H9 (cell line): Measurements from ENCODE around the gene CD320. TPM values are rescaled to one million over a fixed set of nuclear protein-coding genes. Genes with fewer than 3 reads are reported as not detected.

Experiments
- DNase-seq: peaks from one replicate; pipeline ENCODE4 v3.0.0-alpha.2; 2017
- H2AFZ ChIP-seq: one replicate; pipeline ENCODE4 v1.6.1; 2013; ENCODE audit warnings: mild to moderate bottlenecking, low read length, control low read depth, moderate library complexity
- H2AK5ac ChIP-seq: 2 replicates; pipeline ENCODE4 v1.6.1; 2013; ENCODE audit warnings: low read length, control low read depth, mixed read lengths; ENCODE audit not compliant: insufficient read length
- H2BK120ac ChIP-seq: one replicate; pipeline ENCODE4 v1.6.1; 2013; ENCODE audit warnings: low read depth, mild to moderate bottlenecking, low read length, control low read depth, inconsistent platforms; ENCODE audit not compliant: poor library complexity, severe bottlenecking
- H2BK12ac ChIP-seq: 2 replicates; pipeline ENCODE4 v1.6.1; 2013; ENCODE audit warnings: low read length, control low read depth, mixed read lengths, low read depth; ENCODE audit not compliant: insufficient read length
- H2BK15ac ChIP-seq: 2 replicates; pipeline ENCODE4 v1.6.1; 2013; ENCODE audit warnings: low read depth, low read length, control low read depth
- H2BK20ac ChIP-seq: one replicate; pipeline ENCODE4 v1.6.1; 2013; ENCODE audit warnings: low read depth, mild to moderate bottlenecking, low read length, control low read depth, inconsistent platforms; ENCODE audit not compliant: poor library complexity, severe bottlenecking
- H2BK5ac ChIP-seq: 2 replicates; pipeline ENCODE4 v1.6.1; 2013; ENCODE audit warnings: low read length, control low read depth, mixed read lengths; ENCODE audit not compliant: insufficient read length
- H3K14ac ChIP-seq: 2 replicates; pipeline ENCODE4 v1.6.1; 2013; ENCODE audit warnings: low read length, control low read depth; ENCODE audit not compliant: insufficient read depth
- H3K18ac ChIP-seq: 2 replicates; pipeline ENCODE4 v1.6.1; 2013; ENCODE audit warnings: low read depth, mild to moderate bottlenecking, mixed read lengths, low read length, control low read depth; ENCODE audit not compliant: insufficient read length
- H3K23ac ChIP-seq: 2 replicates; pipeline ENCODE4 v1.6.1; 2013; ENCODE audit warnings: low read length, control low read depth, mixed read lengths, low read depth; ENCODE audit not compliant: insufficient read length
- H3K23me2 ChIP-seq: 2 replicates; pipeline ENCODE4 v1.6.1; 2013; ENCODE audit warnings: low read depth, mild to moderate bottlenecking, mixed read lengths, low read length, control low read depth; ENCODE audit not compliant: insufficient read length, poor library complexity, severe bottlenecking
- H3K27ac ChIP-seq: 2 replicates; pipeline ENCODE4 v1.5.1; 2013; ENCODE audit warnings: low read length, control low read depth, mixed read lengths, low read depth; ENCODE audit not compliant: insufficient read length
- H3K27me3 ChIP-seq: 2 replicates; pipeline ENCODE4 v1.6.1; 2013; ENCODE audit warnings: low read length, control low read depth, inconsistent platforms; ENCODE audit not compliant: insufficient read depth
- H3K4ac ChIP-seq: 2 replicates; pipeline ENCODE4 v1.6.1; 2013; ENCODE audit warnings: low read depth, mild to moderate bottlenecking, control low read depth, inconsistent platforms, low read length, moderate library complexity
- H3K4me1 ChIP-seq: 2 replicates; pipeline ENCODE4 v1.6.1; 2013; ENCODE audit warnings: low read length, control low read depth, inconsistent platforms; ENCODE audit not compliant: insufficient read depth
- H3K4me2 ChIP-seq: 2 replicates; pipeline ENCODE4 v1.6.1; 2013; ENCODE audit warnings: low read length, control low read depth, mixed read lengths; ENCODE audit not compliant: insufficient read length, insufficient read depth
- H3K56ac ChIP-seq: 2 replicates; pipeline ENCODE4 v1.6.1; 2013; ENCODE audit warnings: low read depth, mild to moderate bottlenecking, mixed read lengths, low read length, control low read depth; ENCODE audit not compliant: insufficient read length
- H3K79me1 ChIP-seq: 2 replicates; pipeline ENCODE4 v1.6.1; 2013; ENCODE audit warnings: low read depth, mild to moderate bottlenecking, moderate library complexity, low read length, control low read depth, inconsistent platforms; ENCODE audit not compliant: insufficient read depth, poor library complexity, severe bottlenecking
- H3K79me2 ChIP-seq: 2 replicates; pipeline ENCODE4 v1.6.1; 2013; ENCODE audit warnings: low read length, control low read depth, inconsistent platforms; ENCODE audit not compliant: insufficient read depth
- H3K9ac ChIP-seq: 2 replicates; pipeline ENCODE4 v1.6.1; 2013; ENCODE audit warnings: low read length, control low read depth, mixed read lengths; ENCODE audit not compliant: insufficient read length; ENCODE audit errors: extremely low read depth
- H3K9me3 ChIP-seq: one replicate; pipeline ENCODE4 v1.6.1; 2013; ENCODE audit warnings: low read depth, low read length, inconsistent platforms; ENCODE audit not compliant: control insufficient read depth
- H3T11ph ChIP-seq: one replicate; pipeline ENCODE4 v1.6.1; 2013; ENCODE audit warnings: mild to moderate bottlenecking, low read length, control low read depth, inconsistent platforms
- H4K20me1 ChIP-seq: one replicate; pipeline ENCODE4 v1.6.1; 2013; ENCODE audit not compliant: control insufficient read depth, insufficient read length, insufficient read depth
- H4K5ac ChIP-seq: 2 replicates; pipeline ENCODE4 v1.6.1; 2013; ENCODE audit warnings: low read depth, mild to moderate bottlenecking, mixed read lengths, low read length, control low read depth; ENCODE audit not compliant: insufficient read length
- H4K8ac ChIP-seq: replicated peaks from 2 replicates; pipeline ENCODE4 v1.6.1; 2013; ENCODE audit warnings: low read length, control low read depth, mixed read lengths, low read depth; ENCODE audit not compliant: insufficient read length
- H4K91ac ChIP-seq: 2 replicates; pipeline ENCODE4 v1.6.1; 2013; ENCODE audit warnings: low read depth, mild to moderate bottlenecking, moderate library complexity, mixed read lengths, low read length, control low read depth; ENCODE audit not compliant: insufficient read length
- H3K27ac Mint-ChIP-seq, 3 experiments: 2 replicates in 2 of 3; 3 replicates in 1 of 3; pipeline ENCODE4 v1.8.0; 2020 to 2021; ENCODE audit warnings: mixed read lengths in 3 of 3, mild to moderate bottlenecking in 1 of 3, moderate library complexity in 1 of 3
- H3K27me3 Mint-ChIP-seq: 2 replicates; pipeline ENCODE4 v1.8.0; 2021; ENCODE audit warnings: low read depth, mild to moderate bottlenecking, moderate library complexity, mixed read lengths
- H3K36me3 Mint-ChIP-seq, 3 experiments: 2 replicates in 2 of 3; 3 replicates in 1 of 3; pipeline ENCODE4 v1.8.0; 2020 to 2021; ENCODE audit warnings: low read depth in 3 of 3, mixed read lengths in 3 of 3; ENCODE audit not compliant: insufficient read depth in 1 of 3
- H3K4me1 Mint-ChIP-seq, 2 experiments: 2 replicates each; pipeline ENCODE4 v1.8.0; 2020; ENCODE audit warnings: mixed read lengths in 2 of 2
- H3K4me3 Mint-ChIP-seq, 2 experiments: 2 replicates in 1 of 2; 3 replicates in 1 of 2; pipeline ENCODE4 v1.8.0; 2020 to 2021; ENCODE audit warnings: mild to moderate bottlenecking in 2 of 2, mixed read lengths in 2 of 2, moderate library complexity in 1 of 2
- H3K9me3 Mint-ChIP-seq, 2 experiments: 2 replicates in 1 of 2; 3 replicates in 1 of 2; pipeline ENCODE4 v1.8.0; 2020; ENCODE audit warnings: mild to moderate bottlenecking in 2 of 2, mixed read lengths in 2 of 2, moderate library complexity in 1 of 2
- CTCF ChIP-seq: fragments of 200-600 bp; sonication (generic); conservative IDR thresholded peaks from 3 replicates; pipeline ENCODE4 v1.8.0; 2021; ENCODE audit warnings: antibody characterized with exemption, mild to moderate bottlenecking
- WGBS: extraction: QIAGEN DNeasy Blood & Tissue Kit; methylation state at CpG from one replicate; pipeline ENCODE4 v1.1.7; 2013; ENCODE audit warnings: missing lambda C conversion rate, low lambda C conversion rate, mixed read lengths; ENCODE audit not compliant: insufficient read length; ENCODE audit errors: extremely low coverage; 5-methylcytosine and 5-hydroxymethylcytosine counted together
- total RNA-seq: library from RNA; stranded (reverse); gene quantifications from 2 replicates; pipeline ENCODE4 v1.2.1, GENCODE V29; 2021

The CD320 gene
- total RNA-seq, 1 experiment from 2014 or later = 72.1 TPM

- Histone ChIP-seq H4K8ac (no peak overlapping the region), H3K9ac (no peak overlapping the region), H3T11ph (no peak overlapping the region), H2BK5ac (no peak overlapping the region), H3K9me3 (no peaks in the 10 kb centered on the region), H3K56ac (no peak overlapping the region), H2AK5ac (no peak overlapping the region), H2BK20ac (no peak overlapping the region), H3K79me2 (no peaks in the 10 kb centered on the region), H3K4me2 (no peak overlapping the region), H4K20me1 (no peaks in the 10 kb centered on the region), H2BK15ac (no peak overlapping the region), H2BK12ac (no peak overlapping the region), H2BK120ac (no peak overlapping the region), H3K4ac (no peak overlapping the region), H3K23ac (no peak overlapping the region), H3K23me2 (no peaks in the 10 kb centered on the region), H3K27ac (no peak overlapping the region), H3K14ac (no peak overlapping the region), H3K18ac (no peak overlapping the region), H2AFZ (no peak overlapping the region), H3K79me1 (no peaks in the 10 kb centered on the region), H4K91ac (no peak overlapping the region), H3K27me3 (no peaks in the 10 kb centered on the region), H4K5ac (no peak overlapping the region), H3K4me1 (no peaks in the 10 kb centered on the region)
- no peak for TF ChIP-seq CTCF
- no peaks in the 10 kb centered on the region for H3K9me3 Mint-ChIP-seq
- H3K27ac Mint-ChIP-seq = peak overlapping the region; percentile 2 to 90 (median 27); a peak in 4 of 7 replicates
- WGBS = no CpG with 5 or more reads among the region's 11 CpGs
- peaks cover 20 to 55% (median 51%) of the 10 kb centered on the region in 3 experiments for H3K36me3 Mint-ChIP-seq
- no peaks in the 10 kb centered on the region for H3K27me3 Mint-ChIP-seq
- no peak overlapping the region for H3K4me3 Mint-ChIP-seq
- no peak for DNase-seq
- H3K4me1 Mint-ChIP-seq = peaks cover 9 to 24% of the 10 kb centered on the region in 2 experiments
Observed at GRCh38 chr19:8259142-8259921, 48.8 kb downstream of the CD320 start.
